KBM-7 (cell line): Measurements from ENCODE around the gene FBXL2.
"Not testable (repeated sequence)": the region's sequence is repeated elsewhere in the genome, so short reads cannot be mapped to it uniquely, and the experiment has no call there.

Source experiments
- DNase-seq: peaks from one replicate; pipeline ENCODE4 v3.0.0-alpha.2; 2015
- in situ Hi-C: fragments of 300-500 bp; cut with MboI; formaldehyde crosslinking; loops from 2 replicates; pipeline ENCODE4 v1.14.3; 2020; ENCODE audit warnings: low sequenced_read_pairs, low pct_unique_long_range_greater_than_20kb, mixed read lengths

The FBXL2 gene

DNA sequence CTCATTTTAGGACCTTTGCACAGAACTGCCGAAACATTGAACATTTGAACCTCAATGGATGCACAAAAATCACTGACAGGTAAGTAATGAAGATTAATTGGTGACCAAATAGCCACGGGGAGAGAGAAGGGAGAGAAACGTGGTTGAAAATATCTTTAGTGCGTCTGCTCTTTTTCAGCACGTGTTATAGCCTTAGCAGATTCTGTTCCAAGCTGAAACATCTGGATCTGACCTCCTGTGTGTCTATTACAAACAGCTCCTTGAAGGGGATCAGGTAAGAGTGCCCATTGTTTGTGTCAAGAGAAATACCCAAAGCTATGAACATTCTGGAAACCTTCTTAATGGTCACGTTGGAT, 95.8 kb downstream of the FBXL2 start:
- in situ Hi-C loops: loop anchor here (10.0 kb wide), 1 partner anchor 238 kb away; no protein-coding TSS in a partner anchor
- no peak for DNase-seq

DNA sequence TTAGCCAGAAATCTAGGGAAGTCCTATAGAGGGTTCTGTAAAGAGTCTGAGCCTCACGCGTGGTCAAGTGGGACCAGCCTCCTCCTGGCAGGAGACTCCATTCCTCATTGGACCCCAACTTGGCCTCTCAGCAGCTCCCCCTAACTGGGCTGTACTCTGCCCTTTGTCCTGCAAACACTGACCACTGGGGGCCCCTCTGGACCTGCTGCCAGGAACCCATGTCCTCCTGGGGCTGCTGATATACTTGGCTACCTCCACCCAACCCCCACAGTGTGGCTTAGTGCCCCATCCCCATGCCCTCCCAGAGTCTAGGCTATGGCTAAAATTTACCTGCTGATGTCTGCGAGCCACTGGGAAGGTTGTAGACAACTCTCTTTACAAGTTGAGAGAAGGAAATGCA, 100.2 kb downstream of the FBXL2 start:
- in situ Hi-C loops: loop anchor here (10.0 kb wide), 1 partner anchor 243 kb away; no protein-coding TSS in a partner anchor
- DNase-seq: no peak

DNA sequence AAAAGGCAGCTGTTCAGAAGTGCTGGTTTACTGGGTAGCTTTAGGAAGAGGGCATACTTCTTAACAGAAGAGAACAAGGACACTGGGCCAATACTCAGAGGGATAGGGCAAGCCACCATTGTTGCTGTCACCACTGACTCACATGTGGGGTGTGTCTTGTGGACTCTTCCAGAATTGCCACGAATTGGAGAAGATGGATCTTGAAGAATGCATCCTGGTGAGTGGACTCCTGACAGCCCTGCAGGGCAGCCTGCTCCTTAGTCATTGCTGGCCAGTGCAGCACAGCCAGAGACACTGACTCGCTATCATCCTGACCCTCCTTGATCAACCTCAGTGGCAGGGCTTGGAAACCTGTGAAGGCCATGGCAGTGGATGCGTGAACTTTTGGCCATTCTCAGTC, 100.7 kb downstream of the FBXL2 start:
- DNase-seq: no peak
- in situ Hi-C loops: loop anchor here (10.0 kb wide), 1 partner anchor 243 kb away; no protein-coding TSS in a partner anchor

DNA sequence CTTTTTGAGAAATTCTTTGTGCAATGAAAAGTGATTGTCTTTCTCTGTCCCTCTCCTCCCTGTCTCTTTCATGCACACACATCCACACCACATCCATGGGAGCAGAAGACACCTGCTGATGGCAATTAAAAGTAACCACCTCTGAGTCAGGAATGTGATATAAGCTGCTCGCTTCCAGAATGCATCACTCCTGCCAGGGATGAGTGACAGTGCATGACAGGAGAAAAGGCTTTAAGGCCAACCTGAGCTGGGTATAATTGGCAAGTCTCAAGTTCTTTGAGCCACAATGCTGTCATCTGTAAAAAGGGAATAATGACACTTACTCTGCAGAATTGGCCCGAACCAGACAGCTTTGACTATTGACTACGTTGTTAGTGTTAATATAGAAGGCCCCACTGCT, 103.4 kb downstream of the FBXL2 start:
- no peak for DNase-seq
- in situ Hi-C loops: no loop called here

DNA sequence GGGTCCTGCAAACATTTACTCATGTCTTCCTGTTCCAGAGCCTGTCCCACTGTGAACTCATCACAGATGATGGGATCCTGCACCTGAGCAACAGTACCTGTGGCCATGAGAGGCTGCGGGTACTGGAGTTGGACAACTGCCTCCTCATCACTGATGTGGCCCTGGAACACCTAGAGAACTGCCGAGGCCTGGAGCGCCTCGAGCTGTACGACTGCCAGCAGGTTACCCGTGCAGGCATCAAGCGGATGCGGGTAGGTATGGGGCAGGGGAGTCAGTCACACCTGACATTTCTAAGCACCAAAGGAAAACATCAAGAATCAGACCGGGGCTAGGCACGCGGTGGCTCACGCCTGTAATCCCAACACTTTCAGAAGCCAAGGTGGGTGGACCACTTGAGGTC, 106.7 kb downstream of the FBXL2 start:
- in situ Hi-C loops: no loop called here
- no peak for DNase-seq

DNA sequence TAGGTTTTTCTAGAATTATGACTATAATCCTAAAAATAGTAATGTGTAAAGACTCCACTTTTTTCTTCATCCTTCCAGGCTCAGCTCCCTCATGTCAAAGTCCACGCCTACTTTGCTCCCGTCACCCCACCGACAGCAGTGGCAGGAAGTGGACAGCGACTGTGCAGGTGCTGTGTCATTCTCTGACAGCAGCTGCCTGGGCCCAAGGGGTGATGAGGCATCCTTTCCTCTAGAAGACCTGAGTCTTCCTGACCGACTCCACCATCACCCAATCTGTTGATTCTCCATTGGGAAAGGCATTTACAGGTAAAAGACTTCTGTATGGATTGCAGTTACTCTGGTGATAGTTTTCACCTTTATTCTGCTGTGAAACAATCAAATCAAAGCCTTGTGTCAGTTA, 108.2 kb downstream of the FBXL2 start:
- DNase-seq: no peak
- in situ Hi-C loops: no loop called here

DNA sequence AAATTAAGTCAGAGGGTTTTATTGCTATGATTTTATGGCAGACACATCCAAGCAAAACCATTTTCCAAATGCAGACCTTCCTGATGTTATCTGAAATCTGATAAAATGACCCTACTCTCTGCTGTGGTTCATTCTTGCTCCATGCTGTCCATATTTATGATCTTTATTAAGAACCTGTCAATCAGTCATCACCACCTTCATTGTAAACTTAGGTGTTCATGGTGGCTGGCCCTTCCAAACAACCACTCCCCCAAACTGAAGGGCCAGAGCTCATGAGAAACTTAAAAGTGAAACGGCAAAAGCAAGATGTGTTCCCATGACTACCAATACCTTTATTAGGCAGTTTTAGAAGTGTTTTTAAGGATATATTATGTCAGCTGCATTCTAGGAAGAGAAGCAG, 109.4 kb downstream of the FBXL2 start:
- in situ Hi-C loops: no loop called here
- no peak for DNase-seq

DNA sequence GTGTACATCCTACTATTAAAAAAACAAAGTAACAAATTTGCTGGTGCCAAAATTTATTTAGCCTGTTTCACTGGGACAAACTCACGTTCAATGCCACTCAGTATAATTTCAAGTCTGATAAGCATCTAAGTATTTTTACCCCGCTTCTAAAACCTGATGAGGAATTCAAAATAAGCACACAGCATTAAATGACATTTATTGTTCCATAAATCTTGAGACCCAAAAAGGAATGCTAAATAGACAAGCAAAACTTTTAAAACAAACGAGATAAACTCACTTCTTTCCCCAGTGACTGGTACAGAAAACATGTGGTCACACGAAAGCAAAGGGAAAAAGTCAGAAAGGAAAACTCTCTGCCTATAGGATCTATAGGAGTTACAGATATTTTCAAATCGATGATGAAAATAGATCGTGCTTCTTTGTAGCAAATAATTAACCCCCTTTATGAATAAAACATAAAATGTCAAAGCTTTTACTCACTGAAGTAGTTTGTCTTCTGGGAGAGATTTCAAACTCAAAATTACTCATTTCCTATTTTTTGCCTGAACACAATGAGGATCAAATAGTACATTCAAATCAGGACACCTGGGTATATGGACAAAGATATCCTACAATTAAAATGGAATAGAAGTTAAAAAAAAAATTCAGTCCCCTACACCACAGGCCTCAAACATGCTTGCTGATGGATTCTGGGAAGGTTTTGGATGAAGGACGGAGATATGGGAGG, 111.3 kb downstream of the FBXL2 start:
- in situ Hi-C loops: no loop called here
- no peak for DNase-seq

DNA sequence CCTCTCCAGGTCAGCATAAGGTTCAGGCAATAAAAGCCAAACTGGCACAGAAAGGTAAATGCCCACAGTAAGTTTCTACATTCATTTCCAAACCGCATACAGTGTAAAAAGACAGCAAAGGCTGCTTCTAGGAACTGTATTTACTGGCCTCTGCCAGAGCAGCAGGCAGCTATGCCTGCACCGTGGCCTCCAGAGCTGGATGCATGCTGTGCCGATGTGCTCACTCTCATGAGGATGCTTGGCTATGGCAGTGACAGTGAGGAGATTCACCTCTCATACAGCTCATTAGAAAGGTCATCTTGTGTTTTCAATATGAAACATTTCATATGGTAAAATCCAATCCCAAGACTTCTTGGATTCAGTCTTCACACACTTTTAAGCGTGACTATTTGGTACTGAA, 112.7 kb downstream of the FBXL2 start:
- in situ Hi-C loops: no loop called here
- DNase-seq: no peak

DNA sequence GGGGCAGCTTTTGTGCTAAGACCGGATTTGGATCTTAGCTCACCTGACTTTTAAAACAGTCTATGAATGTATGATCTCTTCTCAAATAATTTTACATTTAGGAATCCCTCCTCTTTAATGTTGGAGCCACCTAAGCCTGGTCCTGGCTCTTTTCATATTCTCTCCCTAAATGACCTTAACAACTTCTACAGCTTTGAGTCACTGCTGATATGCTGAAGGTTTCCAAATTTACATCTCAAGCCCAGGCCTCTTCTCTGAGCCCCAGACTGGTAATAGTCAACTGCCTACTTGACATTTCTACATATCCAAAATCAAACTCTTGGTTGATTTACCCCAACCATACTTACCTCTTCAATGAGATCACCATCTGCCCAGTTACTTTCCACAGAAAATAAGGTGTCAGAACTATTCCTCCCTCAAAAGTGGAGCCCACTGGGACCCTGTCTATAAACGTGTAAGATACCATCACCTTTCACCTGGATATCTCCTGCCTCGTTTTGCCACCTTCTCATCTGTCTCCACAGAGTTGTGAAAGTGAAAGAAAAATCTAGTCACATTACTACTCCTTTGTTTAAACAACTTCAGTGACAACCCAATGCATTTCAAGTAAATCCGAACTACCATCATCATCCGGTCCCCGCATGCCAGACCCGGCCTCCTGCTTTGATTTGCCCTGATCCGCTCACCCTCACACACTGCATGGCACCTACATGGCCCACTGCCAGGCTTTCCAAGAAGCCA, 114.2 kb downstream of the FBXL2 start:
- no peak for DNase-seq
- in situ Hi-C loops: no loop called here

DNA sequence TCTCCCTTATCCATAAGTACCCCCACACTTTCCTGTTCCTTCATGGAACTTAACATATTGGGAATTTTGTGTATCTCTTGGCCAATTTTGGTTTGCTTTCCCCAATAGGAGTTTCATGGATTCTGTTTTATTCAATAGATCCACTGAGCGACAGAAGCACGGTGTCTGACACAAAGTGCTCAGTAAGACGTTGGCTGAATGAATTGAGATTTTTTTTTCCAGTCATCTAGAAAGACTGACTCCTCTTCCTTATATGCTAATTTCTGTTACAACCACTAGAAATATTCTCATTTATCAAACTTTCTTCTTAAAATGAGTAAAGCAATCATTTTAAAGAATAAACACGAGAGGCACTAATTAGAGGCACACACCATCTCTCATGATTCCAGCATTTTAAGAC, 114.9 kb downstream of the FBXL2 start:
- in situ Hi-C loops: no loop called here
- no peak for DNase-seq

DNA sequence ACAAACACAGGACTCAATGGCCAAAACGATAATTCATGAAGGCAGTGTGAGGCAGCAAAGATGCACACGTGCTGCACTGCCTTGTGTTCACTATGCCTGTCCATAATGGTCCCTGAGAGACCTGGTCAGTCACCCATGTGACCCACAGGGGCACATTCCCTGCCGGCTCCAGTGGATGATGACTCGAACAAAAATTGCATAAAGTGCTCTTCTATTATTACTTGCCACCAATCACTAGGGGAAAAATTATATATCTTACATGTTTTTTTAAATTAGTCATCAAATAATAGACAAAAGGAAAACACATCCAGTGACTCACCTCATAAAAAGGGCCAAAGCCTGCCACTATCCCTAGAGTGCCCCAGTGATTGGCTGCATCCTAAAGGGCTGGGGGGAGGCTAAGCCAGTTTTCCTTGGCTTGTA, 115.5 kb downstream of the FBXL2 start:
- in situ Hi-C loops: no loop called here
- DNase-seq: no peak

DNA sequence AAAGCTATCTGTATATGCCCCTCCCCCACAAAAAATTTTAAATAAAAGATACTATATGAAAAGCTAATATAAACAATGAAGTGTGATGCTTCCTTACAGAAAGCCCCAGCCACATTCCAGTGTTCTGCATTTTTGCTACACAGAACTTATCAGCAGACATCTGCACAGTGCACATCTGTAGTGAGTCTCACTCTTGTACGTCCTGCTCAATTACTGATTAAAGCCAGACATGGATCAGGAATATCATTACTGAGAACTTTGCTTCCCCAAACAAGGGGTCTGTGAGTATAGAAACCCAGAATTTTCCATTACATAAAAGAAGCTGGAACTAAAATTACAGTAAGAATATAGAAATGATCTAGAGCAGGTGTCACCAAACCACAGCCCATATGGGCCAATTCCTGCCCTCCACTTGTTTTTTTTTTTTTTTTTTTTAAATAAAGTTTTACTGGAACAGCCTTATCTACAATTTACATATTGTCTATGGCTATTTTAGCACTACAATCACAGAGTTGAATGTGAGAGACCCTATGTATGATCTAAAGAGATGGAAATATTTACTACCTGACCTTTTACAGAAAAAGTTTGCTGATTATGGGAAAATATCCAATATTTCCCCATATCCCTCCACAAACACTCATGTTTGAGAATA, 117.3 kb downstream of the FBXL2 start:
- in situ Hi-C loops: no loop called here
- DNase-seq: no peak

DNA sequence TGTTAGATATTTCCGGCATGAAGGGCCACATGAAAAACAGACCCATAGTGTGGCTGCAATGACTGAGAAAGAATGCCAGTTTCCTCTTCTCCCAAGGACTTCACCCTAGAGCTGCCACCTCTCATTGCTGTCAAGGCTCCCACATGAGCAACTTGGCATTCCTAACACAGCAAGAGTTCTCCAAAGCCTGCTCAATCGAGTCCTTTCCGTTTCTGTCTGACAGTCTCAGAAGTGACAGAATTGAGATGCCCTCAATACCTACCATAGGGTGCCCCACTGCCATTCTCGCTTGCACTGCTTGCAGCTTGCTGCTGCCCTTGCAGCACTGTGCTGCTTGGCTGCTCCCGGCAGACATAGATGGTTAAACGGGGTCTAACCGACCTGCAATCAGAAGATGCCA, 118.7 kb downstream of the FBXL2 start:
- in situ Hi-C loops: no loop called here
- DNase-seq: no peak

DNA sequence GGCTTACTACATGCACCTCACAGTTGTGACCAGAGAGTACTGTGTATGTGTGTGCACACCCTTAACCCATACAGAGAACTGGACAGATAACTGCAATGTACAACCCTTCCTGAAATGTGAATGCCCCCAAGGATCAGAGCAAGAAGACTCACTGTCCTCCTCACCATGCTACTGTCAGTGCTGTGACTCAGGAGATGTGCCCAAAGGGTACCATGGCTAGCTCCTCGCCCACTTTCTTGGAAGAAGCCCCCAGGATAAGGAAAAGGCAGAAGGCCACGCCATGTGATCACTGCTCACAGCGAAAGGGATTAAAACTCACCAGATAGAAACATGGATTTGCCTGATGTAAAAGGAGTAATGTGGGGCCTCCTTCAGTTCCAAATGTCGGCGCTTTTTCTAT, 121.2 kb downstream of the FBXL2 start:
- in situ Hi-C loops: no loop called here
- no peak for DNase-seq

DNA sequence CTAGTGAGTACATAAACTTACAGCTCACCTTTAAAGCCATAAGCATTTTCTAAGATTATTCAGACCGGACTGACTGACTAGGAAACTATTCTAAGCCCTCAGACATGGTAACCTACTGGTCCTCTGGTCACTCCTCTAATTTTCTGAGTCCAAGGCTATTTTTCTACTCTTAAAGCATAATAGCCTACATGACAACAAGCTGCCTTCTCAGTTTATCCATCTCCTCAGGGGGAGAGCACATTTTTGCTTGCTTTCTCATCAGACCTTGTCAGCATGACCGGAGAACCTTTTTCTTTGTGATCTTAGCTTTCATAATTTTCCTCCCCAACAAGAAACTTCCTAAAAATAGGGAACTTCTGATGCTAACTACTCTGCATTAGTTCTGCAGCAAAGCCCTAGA, 124.5 kb downstream of the FBXL2 start:
- DNase-seq: no peak
- in situ Hi-C loops: no loop called here

DNA sequence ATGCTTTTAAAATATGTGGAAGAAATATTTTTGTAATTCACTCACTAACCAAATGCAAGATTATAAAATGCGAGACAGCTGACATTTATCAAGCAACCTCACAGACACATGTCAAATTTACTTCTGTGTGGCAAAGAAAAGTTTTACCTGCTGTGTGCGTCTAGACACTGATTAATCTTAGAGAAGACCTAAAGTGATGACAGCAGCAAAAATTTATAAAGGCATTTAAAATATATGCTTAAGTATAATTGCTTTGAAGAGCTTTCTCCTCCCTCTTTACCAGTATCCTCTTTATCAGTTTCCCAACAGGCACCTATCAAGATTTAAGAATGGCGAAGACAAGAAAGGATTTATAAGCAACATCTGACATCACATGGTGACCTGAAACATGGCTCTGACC, 125.7 kb downstream of the FBXL2 start:
- in situ Hi-C loops: no loop called here
- DNase-seq: no peak

DNA sequence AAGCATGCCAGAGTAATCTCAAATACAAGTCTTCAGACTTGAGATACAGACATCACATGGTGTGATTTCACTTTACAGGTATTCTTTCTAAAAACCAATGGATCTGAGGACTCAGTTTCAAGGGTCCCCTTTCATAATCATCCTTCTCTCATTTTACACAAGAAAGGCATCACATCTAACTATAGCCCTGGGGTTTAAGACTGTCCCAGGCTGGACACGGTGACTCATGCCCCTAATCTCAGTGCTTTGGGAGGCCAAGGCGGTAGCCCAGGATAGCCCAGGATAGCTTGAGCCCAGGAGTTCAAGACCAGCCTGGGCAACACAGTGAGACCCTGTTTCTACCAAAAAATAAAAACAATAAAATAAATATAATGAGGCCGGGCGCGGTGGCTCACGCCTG, 126.5 kb downstream of the FBXL2 start:
- DNase-seq: no peak
- in situ Hi-C loops: no loop called here

DNA sequence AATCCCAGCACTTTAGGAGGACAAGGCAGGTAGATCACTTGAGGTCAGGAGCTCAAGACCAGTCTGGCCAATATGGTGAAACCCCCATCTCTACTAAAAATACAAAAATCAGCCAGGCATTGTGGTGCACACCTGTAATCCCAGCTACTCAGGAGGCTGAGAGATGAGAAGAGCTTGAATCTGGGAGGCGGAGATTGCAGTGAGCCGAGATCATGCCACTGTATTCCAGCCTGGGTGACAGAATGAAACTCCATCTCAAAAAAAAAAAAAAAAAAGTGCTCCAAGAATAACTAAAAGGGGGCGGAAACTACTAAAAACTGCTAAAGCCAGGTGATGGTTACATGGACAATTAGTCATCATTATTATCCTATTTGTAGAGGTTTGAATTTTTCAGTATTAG, 133.6 kb downstream of the FBXL2 start:
- in situ Hi-C loops, DNase-seq: not testable (repeated sequence)

DNA sequence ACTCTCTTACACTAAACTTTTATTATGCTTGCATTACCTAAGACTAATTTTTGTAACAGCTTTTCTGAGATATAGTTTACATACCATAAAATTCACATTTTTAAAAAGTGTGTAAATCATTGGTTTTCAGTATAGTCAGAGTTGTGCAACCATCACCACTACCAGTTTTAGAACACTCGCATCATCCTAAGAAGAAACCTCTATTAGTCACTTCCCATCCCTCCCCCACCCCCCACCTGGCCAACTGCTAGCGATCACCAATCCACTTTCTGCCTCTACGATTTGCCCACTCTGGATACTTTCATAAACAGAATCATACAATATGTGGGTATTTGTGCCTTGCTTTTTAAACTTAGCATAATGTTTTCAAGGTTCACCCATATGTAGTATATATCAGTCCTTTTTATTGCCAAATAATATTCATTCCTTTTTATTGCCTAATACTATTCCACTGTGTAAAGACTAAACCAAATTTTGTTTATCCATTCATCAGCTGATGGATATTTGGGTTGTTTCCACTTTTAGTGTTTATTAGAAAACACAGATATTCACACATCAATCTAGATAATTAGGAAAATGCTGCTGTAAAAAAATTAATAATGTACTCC, 139.9 kb downstream of the FBXL2 start:
- in situ Hi-C loops: no loop called here
- DNase-seq: no peak
